Testis (tissue), 2 donors: ENCODE results near the gene SIRT2.

Experiments
- CTCF ChIP-seq, 3 experiments: fragments of 450-650 bp in 2 of 3; fragments of 200-600 bp in 1 of 3; sonication (generic) in 1 of 3; IDR thresholded peaks; one replicate each; pipeline ENCODE4 v1.5.1; 2016 to 2019; ENCODE audit warnings: antibody characterized with exemption in 3 of 3, mild to moderate bottlenecking in 2 of 3, moderate library complexity in 1 of 3
- POLR2A ChIP-seq: fragments of 450-650 bp; IDR thresholded peaks from one replicate; pipeline ENCODE4 v1.6.1; 2017; ENCODE audit warnings: antibody characterized with exemption, mild to moderate bottlenecking, moderate library complexity

- no peak for TF ChIP-seq CTCF (IDR thresholded peaks at IDR 0.05)
- no peak for TF ChIP-seq POLR2A
These were observed 56.2 kb downstream of the SIRT2 start for GRCh38 chr19:38843175-38843758.
